BE2C (cell line): ENCODE data around the gene PTPA.
A peak's percentile ranks its signal among the peaks of the same experiment; 100 is the strongest.
"Not testable (repeated sequence)": the region's sequence is repeated elsewhere in the genome, so short reads cannot be mapped to it uniquely, and the experiment has no call there.

Experiments used
- DNase-seq: peaks from one replicate; pipeline ENCODE4 v3.0.0-alpha.2; 2020
- H3K27me3 ChIP-seq: fragments of 250-450 bp; sonication (Bioruptor Pico); 2 replicates; pipeline ENCODE4 v1.5.1; 2020; ENCODE audit warnings: mild to moderate bottlenecking
- H3K36me3 ChIP-seq: fragments of 250-450 bp; sonication (Bioruptor Pico); 2 replicates; pipeline ENCODE4 v1.5.1; 2020; ENCODE audit warnings: mild to moderate bottlenecking
- H3K4me1 ChIP-seq: fragments of 250-450 bp; sonication (Bioruptor Pico); 2 replicates; pipeline ENCODE4 v1.5.1; 2020
- H3K4me3 ChIP-seq: 2 replicates; pipeline ENCODE4 v1.5.1; 2011; ENCODE audit warnings: low read depth, low read length
- H3K9me3 ChIP-seq: fragments of 250-450 bp; sonication (Bioruptor Pico); 2 replicates; pipeline ENCODE4 v1.5.1; 2020
- TF ChIP-seq, protein P1 (sequence below): IDR thresholded peaks from 2 replicates; pipeline ENCODE4 v1.5.1; 2012; ENCODE audit warnings: mild to moderate bottlenecking, low read depth, low read length

The PTPA gene

DNA sequence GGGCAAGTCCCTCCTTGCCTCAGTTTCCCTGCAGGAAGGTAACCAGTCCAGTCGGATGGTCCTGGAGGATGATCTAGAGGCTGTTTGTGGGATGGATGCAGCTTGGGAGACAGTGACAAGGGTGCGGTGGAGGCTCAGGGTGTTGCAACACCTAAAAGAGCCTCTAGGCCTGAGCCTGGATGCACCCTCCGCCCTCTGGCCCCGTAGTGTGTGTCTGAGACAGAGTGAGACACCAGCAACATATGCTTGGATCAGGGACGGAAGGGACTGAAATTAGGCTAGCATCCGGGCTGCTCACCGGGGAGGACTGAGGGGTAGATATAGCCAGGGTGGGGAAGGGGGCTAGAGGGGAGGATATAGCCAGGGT, 1.7 kb upstream of the PTPA start:
- H3K36me3 ChIP-seq, result no peaks in the 10 kb centered on the region
- no peaks in the 10 kb centered on the region for H3K4me1 ChIP-seq
- peak; percentile 46 for DNase-seq
- TF ChIP-seq, protein P1, sequence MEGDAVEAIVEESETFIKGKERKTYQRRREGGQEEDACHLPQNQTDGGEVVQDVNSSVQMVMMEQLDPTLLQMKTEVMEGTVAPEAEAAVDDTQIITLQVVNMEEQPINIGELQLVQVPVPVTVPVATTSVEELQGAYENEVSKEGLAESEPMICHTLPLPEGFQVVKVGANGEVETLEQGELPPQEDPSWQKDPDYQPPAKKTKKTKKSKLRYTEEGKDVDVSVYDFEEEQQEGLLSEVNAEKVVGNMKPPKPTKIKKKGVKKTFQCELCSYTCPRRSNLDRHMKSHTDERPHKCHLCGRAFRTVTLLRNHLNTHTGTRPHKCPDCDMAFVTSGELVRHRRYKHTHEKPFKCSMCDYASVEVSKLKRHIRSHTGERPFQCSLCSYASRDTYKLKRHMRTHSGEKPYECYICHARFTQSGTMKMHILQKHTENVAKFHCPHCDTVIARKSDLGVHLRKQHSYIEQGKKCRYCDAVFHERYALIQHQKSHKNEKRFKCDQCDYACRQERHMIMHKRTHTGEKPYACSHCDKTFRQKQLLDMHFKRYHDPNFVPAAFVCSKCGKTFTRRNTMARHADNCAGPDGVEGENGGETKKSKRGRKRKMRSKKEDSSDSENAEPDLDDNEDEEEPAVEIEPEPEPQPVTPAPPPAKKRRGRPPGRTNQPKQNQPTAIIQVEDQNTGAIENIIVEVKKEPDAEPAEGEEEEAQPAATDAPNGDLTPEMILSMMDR, result no peak
- H3K4me3 ChIP-seq, result no peak overlapping the region
- H3K9me3 ChIP-seq, result no peaks in the 10 kb centered on the region
- no peaks in the 10 kb centered on the region for H3K27me3 ChIP-seq

DNA sequence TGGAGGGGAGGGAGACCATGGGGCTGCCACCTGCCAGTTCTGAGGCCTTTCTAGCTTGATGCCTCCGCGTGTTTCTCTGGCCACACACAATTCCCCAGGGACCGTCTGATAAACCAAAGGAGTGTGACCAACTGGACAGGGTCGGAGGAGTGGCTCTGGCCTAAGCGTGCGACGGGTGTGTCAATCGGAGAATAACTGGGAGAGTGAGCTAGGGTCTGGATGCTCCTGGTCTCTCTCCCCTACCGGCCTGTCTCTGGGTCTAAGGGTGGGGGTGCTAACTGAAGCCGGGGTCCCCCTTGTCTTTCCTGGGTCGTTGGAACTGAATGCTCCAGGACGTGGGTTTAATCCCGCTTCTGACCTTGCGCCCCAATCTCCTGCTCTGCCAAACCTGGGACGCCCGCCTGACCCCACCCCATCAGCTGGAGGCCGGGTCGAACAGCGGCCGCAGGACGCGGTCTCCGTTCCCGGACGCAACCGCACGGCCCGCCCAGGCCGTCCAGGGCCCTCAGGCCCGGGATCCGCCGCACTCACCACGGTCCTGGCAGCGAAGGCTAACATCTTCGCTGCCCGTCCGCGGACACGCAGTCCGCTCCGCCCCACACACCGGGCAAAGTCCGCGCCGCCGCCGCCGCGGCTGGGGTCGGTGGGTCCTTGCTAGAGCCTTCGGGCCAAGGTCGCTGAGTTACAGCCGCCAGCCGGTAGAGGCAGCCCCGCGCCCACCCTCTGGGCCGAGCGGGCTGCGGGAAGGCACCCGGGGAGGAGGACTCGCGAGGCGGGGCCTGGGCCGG, 1.1 kb upstream of the PTPA start:
- no peaks in the 10 kb centered on the region for H3K9me3 ChIP-seq
- H3K36me3 ChIP-seq, result no peaks in the 10 kb centered on the region
- H3K4me3 ChIP-seq, result peak overlapping the region; percentile 76
- no peaks in the 10 kb centered on the region for H3K27me3 ChIP-seq
- peak; percentile 31 for DNase-seq
- H3K4me1 ChIP-seq, result no peaks in the 10 kb centered on the region
- TF ChIP-seq, protein P1, result no peak

DNA sequence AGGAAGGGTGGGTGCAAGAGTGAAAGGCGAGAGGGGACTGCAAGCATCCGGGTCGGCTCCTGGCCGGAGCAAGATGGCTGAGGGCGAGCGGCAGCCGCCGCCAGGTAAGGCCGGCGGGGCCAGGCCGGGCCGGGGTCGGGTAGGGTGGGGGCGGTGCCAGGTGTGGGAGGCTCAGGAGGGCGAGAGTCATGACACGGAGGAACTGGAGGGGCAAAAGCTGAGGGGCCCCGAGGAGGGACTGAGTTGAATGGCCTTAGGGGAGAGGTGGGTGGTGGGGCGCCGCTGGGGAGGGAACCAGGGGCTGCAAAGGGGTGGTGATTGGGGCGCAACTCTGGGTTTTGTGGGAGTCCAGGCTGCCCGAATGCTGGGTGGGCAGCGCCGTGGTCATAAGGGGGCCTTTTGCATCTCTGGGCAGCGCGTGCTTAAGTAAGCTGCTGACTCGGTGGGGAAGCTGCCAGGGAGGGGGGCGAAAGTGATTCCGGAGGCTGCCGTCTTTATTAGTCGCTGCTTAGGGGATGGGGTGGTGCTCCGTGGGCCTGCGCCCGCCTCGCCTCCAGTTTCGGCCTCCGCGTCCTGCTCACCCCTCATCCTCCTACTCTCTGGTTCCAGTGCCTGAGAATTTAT, 425 bp downstream of the PTPA start:
- TF ChIP-seq, protein P1, result no peak
- Histone ChIP-seq H3K4me3 (peak overlapping the region; percentile 73), H3K27me3 (no peaks in the 10 kb centered on the region), H3K4me1 (no peaks in the 10 kb centered on the region), H3K9me3 (no peaks in the 10 kb centered on the region), H3K36me3 (no peaks in the 10 kb centered on the region)
- peak; percentile 44 for DNase-seq

DNA sequence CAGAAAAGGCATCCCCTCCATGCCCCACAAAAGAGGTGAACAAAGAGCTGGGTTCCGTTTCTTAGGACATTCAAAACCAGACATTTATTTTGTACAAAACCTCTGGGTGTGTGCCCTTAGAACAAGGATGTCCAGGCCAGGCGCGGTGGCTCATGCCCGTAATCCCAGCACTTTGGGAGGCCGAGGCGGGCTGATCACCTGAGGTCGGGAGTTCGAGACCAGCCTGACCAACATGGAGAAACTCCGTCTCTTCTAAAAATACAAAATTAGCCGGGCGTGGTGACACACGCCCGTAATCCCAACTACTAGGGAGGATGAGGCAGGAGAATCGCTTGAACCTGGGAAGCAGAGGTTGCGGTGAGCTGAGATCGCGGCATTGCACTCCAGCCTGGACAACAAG, 1.3 kb downstream of the PTPA start:
- DNase-seq, H3K36me3 ChIP-seq, H3K4me1 ChIP-seq, H3K27me3 ChIP-seq, H3K9me3 ChIP-seq: not testable (repeated sequence)
- peak overlapping the region; percentile 73 for H3K4me3 ChIP-seq

DNA sequence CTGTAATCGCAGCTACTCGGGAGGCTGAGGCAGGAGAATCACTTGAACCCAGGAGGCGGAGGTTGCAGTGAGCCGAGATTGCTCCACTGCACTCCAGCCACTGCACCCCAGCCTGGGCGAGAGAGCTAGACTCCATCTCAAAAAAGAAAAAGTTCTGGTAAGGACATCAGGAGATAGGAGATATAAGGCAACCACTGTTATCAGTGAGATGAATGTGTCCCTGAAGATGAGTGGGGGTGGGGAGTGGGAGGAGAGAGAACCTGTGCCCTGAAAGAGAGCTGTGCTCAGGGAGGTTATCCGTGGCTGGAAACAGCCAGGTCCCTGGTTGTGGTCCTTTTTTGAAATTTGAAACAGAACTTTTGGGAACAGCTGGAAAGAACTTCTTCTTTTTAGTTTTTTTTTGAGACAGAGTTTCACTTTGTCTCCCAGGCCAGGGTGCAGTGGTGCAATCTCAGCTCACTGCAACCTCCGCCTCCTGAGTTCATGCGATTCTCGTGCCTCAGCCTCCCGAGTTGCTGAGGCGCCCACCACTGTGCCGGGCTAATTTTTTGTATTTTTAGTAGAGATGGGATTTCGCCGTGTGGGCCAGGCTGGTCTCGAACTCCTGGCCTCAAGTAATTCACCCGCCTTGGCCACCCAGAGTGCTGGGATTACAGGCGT, 2.6 kb downstream of the PTPA start:
- Histone ChIP-seq H3K4me3 (no peak overlapping the region), H3K9me3 (no peaks in the 10 kb centered on the region), H3K36me3 (no peaks in the 10 kb centered on the region), H3K4me1 (no peaks in the 10 kb centered on the region), H3K27me3 (no peaks in the 10 kb centered on the region)
- no peak for DNase-seq
- TF ChIP-seq, protein P1, result no peak

DNA sequence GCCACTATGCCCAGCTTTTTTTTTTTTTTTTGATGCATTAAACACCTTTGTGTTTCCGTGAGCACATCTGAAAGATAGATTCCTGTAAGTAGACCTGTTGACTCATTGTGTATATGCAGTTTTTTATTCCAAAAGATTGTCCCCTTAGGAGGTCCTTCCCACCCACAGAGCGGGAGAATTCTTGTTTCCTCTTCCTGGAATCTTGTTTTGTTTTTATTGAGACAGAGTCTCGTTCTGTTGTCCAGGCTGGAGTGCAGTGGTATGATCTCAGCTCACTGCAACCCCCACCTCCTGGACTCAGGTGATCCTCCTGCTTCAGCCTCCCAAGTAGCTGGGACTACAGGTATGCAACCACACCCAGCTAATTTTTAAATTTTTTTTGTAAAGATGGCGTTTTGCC, 7.6 kb downstream of the PTPA start:
- DNase-seq, result no peak
- TF ChIP-seq, protein P1, result no peak

More for the DNA sequence above, 7.6 kb downstream of the PTPA start:
- no peaks in the 10 kb centered on the region for H3K9me3 ChIP-seq
- peaks cover 22% of the 10 kb centered on the region for H3K36me3 ChIP-seq
- H3K4me3 ChIP-seq, result no peak overlapping the region
- no peaks in the 10 kb centered on the region for H3K4me1 ChIP-seq
- no peaks in the 10 kb centered on the region for H3K27me3 ChIP-seq
